Activated naive CD4-positive, alpha-beta T cell treated with anti-CD3 and anti-CD28 coated beads, Interleukin-2, amount 10 ng/mL, durations not matched to agents 7 days and 5 days (primary cell): Measurements from ENCODE around the gene SFT2D1.
"Not testable (repeated sequence)": the region's sequence is repeated elsewhere in the genome, so short reads cannot be mapped to it uniquely, and the experiment has no call there.

Source experiments
- CTCF ChIA-PET: fragments of 350-600 bp; sonication (Branson Sonifier 250); formaldehyde crosslinking; loops from one replicate; lab custom pipeline; 2021; ENCODE audit warnings: antibody characterized with exemption; lab: Charles Lee
- DNase-seq: peaks from one replicate; pipeline ENCODE4 v3.0.0-alpha.2; 2020
- H3K27ac Mint-ChIP-seq: one replicate; pipeline ENCODE4 v1.8.0; 2021; ENCODE audit warnings: mild to moderate bottlenecking, moderate library complexity, mixed read lengths
- H3K27me3 Mint-ChIP-seq: one replicate; pipeline ENCODE4 v1.8.0; 2021; ENCODE audit warnings: mild to moderate bottlenecking, mixed read lengths
- H3K36me3 Mint-ChIP-seq: one replicate; pipeline ENCODE4 v1.8.0; 2021; ENCODE audit warnings: mixed read lengths
- H3K4me1 Mint-ChIP-seq: one replicate; pipeline ENCODE4 v1.8.0; 2021; ENCODE audit warnings: mixed read lengths
- H3K4me3 Mint-ChIP-seq: one replicate; pipeline ENCODE4 v1.8.0; 2021; ENCODE audit warnings: mild to moderate bottlenecking, moderate library complexity, mixed read lengths
- H3K9me3 Mint-ChIP-seq: one replicate; pipeline ENCODE4 v1.8.0; 2021; ENCODE audit warnings: mixed read lengths

The SFT2D1 gene

DNA sequence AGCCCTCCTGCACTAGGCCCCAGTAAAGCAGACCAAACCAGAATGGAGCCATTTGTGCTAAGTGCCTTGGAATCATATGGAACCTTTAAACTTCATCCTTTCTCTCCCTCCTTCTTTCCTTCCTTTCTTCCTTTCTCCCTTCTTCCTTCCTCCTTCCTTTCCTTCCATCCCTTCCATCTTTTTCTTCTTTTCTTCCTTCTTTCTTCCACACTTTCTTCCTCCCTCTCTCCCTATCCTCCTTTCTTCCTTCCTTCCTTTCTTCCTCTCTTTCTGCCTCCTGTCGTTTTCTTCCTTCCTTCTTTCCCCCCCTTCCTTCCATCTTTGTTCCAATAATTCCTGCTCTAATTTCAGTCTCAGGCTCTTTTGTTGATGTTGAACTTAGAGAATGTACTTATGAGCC, 11.2 kb upstream of the SFT2D1 start:
- H3K9me3 Mint-ChIP-seq: no peaks in the 10 kb centered on the region
- DNase-seq: no peak
- H3K4me3 Mint-ChIP-seq: no peak overlapping the region
- no peak overlapping the region for H3K27ac Mint-ChIP-seq
- H3K27me3 Mint-ChIP-seq: peaks cover 62% of the 10 kb centered on the region
- CTCF ChIA-PET: interaction anchor here (0.6 kb wide), 1 partner anchor 53 kb away, joined by 3 read pairs; no protein-coding TSS in a partner anchor
- peaks cover 4% of the 10 kb centered on the region for H3K4me1 Mint-ChIP-seq
- no peaks in the 10 kb centered on the region for H3K36me3 Mint-ChIP-seq

DNA sequence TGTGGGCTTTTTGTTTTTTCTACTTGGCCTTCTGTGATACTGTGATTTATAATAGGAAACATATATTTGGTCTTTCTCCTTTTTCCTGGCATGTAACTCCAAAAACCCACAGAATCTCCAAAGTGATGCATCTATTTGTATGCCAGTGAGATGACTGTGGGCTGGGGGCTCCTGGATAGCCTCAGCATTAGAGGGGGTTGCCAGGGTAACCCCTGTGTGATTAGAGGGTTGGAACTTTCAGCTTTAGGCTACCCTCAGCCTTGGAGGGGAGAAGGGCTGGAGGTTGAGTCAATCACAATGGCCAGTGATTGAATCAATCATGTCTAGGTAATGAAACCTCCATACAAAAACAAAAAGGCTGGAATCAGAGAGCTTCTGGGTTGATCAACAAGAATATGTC, 10.6 kb upstream of the SFT2D1 start:
- Mint-ChIP-seq H3K9me3 (no peaks in the 10 kb centered on the region), H3K4me1 (peaks cover 4% of the 10 kb centered on the region), H3K4me3 (no peak overlapping the region), H3K36me3 (no peaks in the 10 kb centered on the region), H3K27me3 (peaks cover 66% of the 10 kb centered on the region), H3K27ac (no peak overlapping the region)
- CTCF ChIA-PET: no interaction called here
- no peak for DNase-seq

DNA sequence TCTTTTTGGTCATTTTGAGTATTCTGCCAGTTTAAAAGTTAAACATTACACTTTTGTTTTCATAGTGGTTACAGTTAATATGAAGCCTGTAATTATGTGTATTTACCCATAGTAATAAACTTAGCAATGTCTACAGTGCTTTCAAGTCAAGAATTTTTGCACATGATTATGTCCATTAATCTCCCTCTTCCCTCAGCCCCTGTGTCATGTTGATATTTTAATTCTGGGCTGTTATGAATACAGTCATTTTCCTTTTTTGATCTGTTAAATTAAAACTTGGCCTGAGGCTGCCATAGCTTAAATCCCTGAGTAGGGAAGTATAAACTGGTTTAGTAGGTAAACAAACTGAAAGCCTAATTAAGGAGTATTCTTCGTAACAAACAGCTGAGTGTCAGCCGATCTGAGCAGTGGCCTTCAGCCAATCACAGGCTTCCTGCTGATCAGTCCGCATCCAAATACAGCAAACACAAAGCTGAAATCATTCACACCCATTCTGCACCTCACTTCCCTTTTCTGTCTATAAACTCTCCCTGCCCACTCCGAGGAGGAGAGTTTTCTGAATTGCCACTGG, 9.5 kb upstream of the SFT2D1 start:
- H3K36me3 Mint-ChIP-seq: no peaks in the 10 kb centered on the region
- H3K4me1 Mint-ChIP-seq: peaks cover 4% of the 10 kb centered on the region
- no peaks in the 10 kb centered on the region for H3K9me3 Mint-ChIP-seq
- no peak overlapping the region for H3K27ac Mint-ChIP-seq
- peaks cover 63% of the 10 kb centered on the region for H3K27me3 Mint-ChIP-seq
- no peak for DNase-seq
- CTCF ChIA-PET: no interaction called here
- no peak overlapping the region for H3K4me3 Mint-ChIP-seq

DNA sequence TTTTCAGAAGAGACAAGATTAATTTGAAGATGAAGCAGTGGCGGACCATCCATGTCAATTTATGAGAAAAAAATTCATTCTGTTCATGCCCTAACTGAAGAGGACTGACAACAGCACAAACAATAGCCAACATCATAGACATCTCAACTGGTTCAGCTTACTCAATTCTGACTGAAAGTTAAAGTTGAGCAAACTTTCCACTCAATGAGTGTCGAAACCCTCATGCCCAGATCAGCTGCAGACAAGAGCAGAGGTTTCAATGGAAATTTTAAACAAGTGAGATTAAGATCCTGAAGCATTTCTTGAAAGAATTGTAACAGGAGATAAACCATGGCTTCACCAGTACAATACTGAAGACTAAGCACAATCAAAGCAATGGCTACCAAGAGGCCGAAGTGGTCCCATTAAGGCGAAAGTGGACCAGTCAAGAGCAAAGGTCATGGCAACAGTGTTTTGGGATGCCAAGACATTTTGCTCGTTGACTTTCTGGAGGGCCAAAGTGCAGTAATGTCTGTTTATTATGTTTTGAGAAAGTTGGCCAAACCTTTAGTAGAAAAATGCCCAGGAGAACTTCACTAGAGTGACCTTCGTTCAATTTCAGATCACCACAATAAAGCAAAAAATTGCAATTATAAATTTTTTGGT, 6.1 kb upstream of the SFT2D1 start:
- Mint-ChIP-seq H3K27me3 (peaks cover 59% of the 10 kb centered on the region), H3K9me3 (no peaks in the 10 kb centered on the region), H3K27ac (no peak overlapping the region), H3K36me3 (no peaks in the 10 kb centered on the region), H3K4me3 (no peak overlapping the region), H3K4me1 (peaks cover 5% of the 10 kb centered on the region)
- CTCF ChIA-PET: no interaction called here
- no peak for DNase-seq

DNA sequence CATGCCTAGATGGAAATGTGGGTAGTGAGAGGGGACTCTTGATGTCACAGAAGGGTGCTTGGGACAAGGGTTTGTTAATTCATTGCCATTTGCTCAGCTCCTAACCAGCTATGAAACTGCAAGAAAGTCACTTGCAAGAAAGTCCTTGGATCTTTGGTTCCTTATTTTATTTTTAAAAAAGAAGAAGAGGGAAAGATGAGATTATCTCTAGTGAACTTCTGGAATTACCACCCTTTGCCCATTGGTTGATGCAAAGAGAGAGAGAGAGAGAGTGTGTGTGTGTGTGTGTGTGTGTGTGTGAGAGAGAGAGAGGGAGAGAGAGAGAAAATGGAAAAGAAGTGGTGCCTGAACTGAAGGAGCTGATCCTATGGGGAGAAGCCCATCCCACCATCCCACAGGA, 4.6 kb upstream of the SFT2D1 start:
- peaks cover 6% of the 10 kb centered on the region for H3K4me1 Mint-ChIP-seq
- CTCF ChIA-PET: interaction anchor here (1.1 kb wide), 1 partner anchor 11 kb away, joined by 3 read pairs; no protein-coding TSS in a partner anchor
- peaks cover 52% of the 10 kb centered on the region for H3K27me3 Mint-ChIP-seq
- no peaks in the 10 kb centered on the region for H3K36me3 Mint-ChIP-seq
- no peaks in the 10 kb centered on the region for H3K9me3 Mint-ChIP-seq
- no peak overlapping the region for H3K4me3 Mint-ChIP-seq
- DNase-seq: no peak
- H3K27ac Mint-ChIP-seq: no peak overlapping the region

DNA sequence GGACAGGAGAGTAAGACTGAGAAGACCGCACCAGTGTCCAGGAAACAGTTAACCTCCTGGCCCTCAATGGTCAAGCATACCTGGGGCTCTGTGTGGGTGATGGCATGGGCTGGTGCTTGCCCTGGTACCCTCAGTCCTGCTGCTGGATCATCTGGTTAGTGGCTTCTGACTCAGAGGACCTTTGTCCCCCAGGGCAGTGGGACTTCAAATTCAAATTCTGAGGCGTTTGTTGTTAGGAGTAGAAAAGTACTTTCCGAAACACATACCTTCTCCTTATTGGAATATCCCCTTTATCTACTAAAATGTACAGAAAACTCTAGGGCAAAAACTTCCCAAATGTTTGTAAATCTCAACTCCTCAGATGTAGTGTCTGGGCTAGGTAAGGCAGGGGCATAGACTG, 4.1 kb upstream of the SFT2D1 start:
- Mint-ChIP-seq H3K27ac (no peak overlapping the region), H3K4me3 (no peak overlapping the region), H3K9me3 (no peaks in the 10 kb centered on the region), H3K4me1 (peaks cover 4% of the 10 kb centered on the region), H3K27me3 (peaks cover 52% of the 10 kb centered on the region), H3K36me3 (no peaks in the 10 kb centered on the region)
- CTCF ChIA-PET: no interaction called here
- no peak for DNase-seq

DNA sequence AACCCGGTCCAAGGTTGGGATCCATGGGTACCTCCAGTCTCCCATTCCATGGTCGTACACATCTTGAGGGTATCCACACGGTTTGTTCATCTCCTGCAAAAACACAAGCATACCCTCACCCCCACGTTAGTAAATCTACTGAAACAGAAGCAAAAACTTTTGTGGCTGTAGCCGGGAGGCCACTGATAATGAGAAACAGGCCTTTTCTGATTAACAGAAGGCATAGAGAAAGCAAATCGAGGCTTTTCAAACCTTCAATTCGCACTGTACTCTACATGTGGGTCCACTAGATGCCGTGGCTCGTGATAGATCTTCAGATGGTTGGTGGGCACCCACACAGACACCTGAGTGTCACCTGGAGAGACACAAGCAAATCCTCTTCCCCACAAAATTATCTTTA, 3.3 kb upstream of the SFT2D1 start:
- not testable (repeated sequence) for H3K4me1 Mint-ChIP-seq, H3K9me3 Mint-ChIP-seq, DNase-seq, H3K36me3 Mint-ChIP-seq, H3K4me3 Mint-ChIP-seq, H3K27ac Mint-ChIP-seq
- CTCF ChIA-PET: interaction anchor here (1.0 to 1.5 kb wide), 3 partner anchors 33 to 55 kb away, joined by 3 to 5 read pairs (median 4); no protein-coding TSS in a partner anchor
- H3K27me3 Mint-ChIP-seq: peaks cover 49% of the 10 kb centered on the region

DNA sequence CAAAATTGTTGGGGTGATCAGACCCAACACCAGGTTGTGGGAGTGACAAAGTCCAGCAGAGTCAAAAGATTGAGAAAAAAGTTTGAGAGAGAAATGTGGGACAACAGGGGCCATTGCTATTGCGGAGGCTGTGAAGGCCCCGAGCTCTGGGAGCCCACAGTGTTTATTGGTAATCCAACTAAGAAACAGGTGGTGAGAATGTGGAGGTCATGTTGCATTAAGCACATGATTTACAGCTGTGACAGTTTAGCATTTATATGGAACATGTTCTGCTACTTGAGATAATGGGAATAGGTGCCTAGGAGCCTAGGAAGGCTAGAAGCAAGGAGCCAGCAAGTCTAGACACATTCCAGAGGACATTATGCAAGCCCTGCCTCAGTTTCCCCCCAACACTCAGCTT, 2.6 kb upstream of the SFT2D1 start:
- not testable (repeated sequence) for H3K27ac Mint-ChIP-seq, H3K36me3 Mint-ChIP-seq, H3K4me3 Mint-ChIP-seq, H3K9me3 Mint-ChIP-seq, DNase-seq, H3K4me1 Mint-ChIP-seq
- CTCF ChIA-PET: interaction anchor here (1.0 to 1.5 kb wide), 3 partner anchors 32 to 56 kb away, joined by 3 to 5 read pairs (median 4); no protein-coding TSS in a partner anchor
- H3K27me3 Mint-ChIP-seq: peaks cover 41% of the 10 kb centered on the region

DNA sequence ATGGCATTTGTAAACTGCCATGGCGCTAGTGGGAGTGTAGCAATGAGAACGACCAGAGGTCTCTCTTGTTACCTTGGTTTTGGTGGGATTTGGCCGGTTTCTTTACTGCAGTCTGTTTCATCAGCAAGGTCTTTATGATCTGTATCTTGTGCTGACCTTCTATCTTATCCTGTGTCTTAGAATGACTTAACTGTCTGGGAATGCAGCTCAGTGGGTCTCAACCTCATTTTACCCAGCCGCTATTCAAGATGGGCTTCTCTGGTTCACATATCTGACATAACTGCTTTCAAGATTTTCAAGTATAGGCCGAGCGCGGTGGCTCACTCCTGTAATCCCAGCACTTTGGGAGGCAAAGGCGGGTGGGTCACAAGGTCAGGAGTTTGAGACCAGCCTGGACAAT, 1.9 kb upstream of the SFT2D1 start:
- CTCF ChIA-PET: interaction anchor here (1.5 kb wide), 1 partner anchor 37 kb away, joined by 5 read pairs; no protein-coding TSS in a partner anchor
- Mint-ChIP-seq H3K27me3 (peaks cover 35% of the 10 kb centered on the region), H3K4me1 (peaks cover 4% of the 10 kb centered on the region), H3K27ac (no peak overlapping the region), H3K9me3 (no peaks in the 10 kb centered on the region), H3K4me3 (no peak overlapping the region), H3K36me3 (no peaks in the 10 kb centered on the region)
- DNase-seq: no peak

DNA sequence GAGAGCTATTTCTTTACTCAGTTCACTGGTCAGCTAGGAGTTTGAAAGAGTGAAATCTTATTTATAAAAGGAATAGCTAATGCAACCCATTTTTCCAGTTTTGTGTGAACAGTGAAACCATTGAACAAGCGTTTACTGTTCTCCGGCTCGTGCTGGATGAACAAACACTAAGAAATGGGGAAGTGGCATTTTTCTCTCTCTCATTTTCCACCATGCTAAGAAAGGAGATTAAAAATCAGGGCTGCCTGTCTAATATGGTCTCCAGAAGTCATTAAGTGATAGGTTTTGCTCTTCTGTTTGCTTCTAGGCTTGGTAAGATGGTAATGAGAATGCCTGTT, 774 bp upstream of the SFT2D1 start:
- Mint-ChIP-seq H3K9me3 (no peaks in the 10 kb centered on the region), H3K27ac (peak overlapping the region; percentile 38), H3K4me3 (peak overlapping the region; percentile 85), H3K27me3 (peaks cover 27% of the 10 kb centered on the region), H3K36me3 (peaks cover 4% of the 10 kb centered on the region), H3K4me1 (peaks cover 4% of the 10 kb centered on the region)
- no peak for DNase-seq
- CTCF ChIA-PET: interaction anchor here (0.8 kb wide), 1 partner anchor 38 kb away, joined by 4 read pairs; no protein-coding TSS in a partner anchor

DNA sequence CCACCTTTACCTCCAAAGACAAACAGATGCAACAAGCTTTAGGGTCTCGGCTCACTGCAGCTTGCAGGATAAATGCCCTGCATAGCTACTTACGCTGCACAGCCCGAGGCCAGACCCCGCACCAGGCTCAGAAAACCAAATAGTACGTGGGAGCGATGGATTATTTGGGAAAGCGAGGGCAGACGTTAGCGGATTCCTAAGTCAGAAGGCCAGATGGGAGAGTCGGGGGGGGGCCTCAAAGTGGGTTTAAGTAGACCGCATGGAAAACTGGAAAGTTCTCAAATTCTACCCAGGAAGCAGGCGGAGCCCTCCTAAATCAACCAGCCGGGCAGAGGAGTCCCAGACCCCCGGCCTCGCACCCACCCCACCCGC, 382 bp downstream of the SFT2D1 start:
- Mint-ChIP-seq H3K27me3 (peaks cover 21% of the 10 kb centered on the region), H3K4me1 (peaks cover 4% of the 10 kb centered on the region), H3K4me3 (peak overlapping the region; percentile 85), H3K36me3 (peaks cover 14% of the 10 kb centered on the region), H3K9me3 (no peaks in the 10 kb centered on the region), H3K27ac (peak overlapping the region; percentile 84)
- no peak for DNase-seq
- CTCF ChIA-PET: interaction anchor here (0.6 to 0.9 kb wide), 2 partner anchors 40 to 42 kb away, joined by 3 read pairs; no protein-coding TSS in a partner anchor

DNA sequence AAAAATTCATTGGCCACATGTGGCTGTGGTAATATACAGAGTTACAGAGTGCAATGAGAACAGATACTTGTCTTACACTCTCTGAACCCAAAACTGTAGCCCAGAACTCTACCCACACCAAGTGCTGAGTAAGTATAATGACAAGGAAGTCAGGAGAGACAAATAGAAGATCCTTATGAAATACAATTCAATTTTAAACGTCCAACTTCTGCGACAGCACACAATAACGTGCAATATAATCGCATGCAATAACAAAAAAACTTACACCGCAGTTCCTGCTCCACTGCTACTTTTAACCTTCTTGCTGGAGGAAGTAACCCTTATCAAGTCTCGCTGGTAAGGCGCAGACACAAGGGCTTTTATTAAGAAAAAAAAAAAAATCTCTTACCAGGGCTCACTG, 881 bp downstream of the SFT2D1 start:
- Mint-ChIP-seq H3K4me1 (peaks cover 4% of the 10 kb centered on the region), H3K9me3 (no peaks in the 10 kb centered on the region), H3K4me3 (peak overlapping the region; percentile 85), H3K27ac (peak overlapping the region; percentile 84), H3K36me3 (peaks cover 19% of the 10 kb centered on the region), H3K27me3 (peaks cover 17% of the 10 kb centered on the region)
- CTCF ChIA-PET: interaction anchor here (0.6 to 0.9 kb wide), 2 partner anchors 40 to 42 kb away, joined by 3 read pairs; no protein-coding TSS in a partner anchor
- no peak for DNase-seq

DNA sequence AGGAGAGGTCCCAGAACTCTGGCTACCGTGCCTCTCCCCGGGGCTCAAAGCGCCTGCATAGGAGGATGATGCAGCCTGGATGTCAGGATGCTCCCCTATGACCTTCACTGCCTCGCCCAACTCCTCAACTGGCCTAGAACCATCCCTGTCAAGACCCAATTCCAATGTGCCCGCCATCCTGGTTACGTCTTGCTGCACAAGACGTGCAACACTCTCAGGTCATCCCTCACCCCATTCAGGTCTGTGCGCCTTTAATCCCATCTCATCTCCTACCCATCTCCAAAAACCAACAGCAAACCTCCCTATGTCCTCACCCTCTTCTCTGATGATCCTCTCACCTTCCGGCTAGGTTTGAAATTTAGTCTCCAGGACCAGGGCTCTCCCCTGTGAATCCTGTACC, 3.5 kb downstream of the SFT2D1 start:
- CTCF ChIA-PET: interaction anchor here (1.5 kb wide), 1 partner anchor 42 kb away, joined by 3 read pairs; no protein-coding TSS in a partner anchor
- H3K27ac Mint-ChIP-seq: no peak overlapping the region
- no peak for DNase-seq

DNA sequence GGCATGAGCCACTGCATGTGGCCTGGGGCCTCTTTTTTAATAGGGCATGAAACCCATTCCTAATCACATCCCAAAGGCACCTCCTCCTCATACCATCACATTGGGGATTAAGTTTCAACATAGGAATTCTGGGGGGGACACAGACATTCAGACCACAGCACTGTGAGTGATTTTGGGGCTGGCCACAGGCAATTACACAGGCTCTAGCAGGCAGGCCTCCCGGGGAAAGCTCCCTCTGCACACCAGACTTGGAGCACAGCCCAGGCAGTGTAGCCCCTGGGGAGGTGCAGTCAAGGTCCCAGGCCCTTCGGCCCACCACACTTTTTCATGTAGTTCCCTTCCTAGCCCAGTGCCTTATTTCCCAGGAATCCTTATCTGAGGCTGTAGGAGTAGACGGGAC, 5.5 kb downstream of the SFT2D1 start:
- DNase-seq: no peak
- Mint-ChIP-seq H3K4me3 (no peak overlapping the region), H3K4me1 (peaks cover 42% of the 10 kb centered on the region), H3K27me3 (peaks cover 8% of the 10 kb centered on the region), H3K36me3 (peaks cover 51% of the 10 kb centered on the region), H3K9me3 (no peaks in the 10 kb centered on the region), H3K27ac (no peak overlapping the region)
- CTCF ChIA-PET: interaction anchor here (1.3 kb wide), 1 partner anchor 24 kb away, joined by 3 read pairs; no protein-coding TSS in a partner anchor

More for the DNA sequence above, 3.5 kb downstream of the SFT2D1 start:
- Mint-ChIP-seq H3K4me1 (peaks cover 26% of the 10 kb centered on the region), H3K4me3 (no peak overlapping the region), H3K27me3 (peaks cover 3% of the 10 kb centered on the region), H3K9me3 (no peaks in the 10 kb centered on the region), H3K36me3 (peaks cover 38% of the 10 kb centered on the region)
